Measurements from ENCODE around the gene KIF5A.

Gene KIF5A

GRCh38 chr12:57528831-57529555, 20.9 kb upstream of the KIF5A start:
- no peak overlapping the region for H3K4me3 ChIP-seq (ENCODE audit: low read depth in 1 of 2, low read length in 2 of 2)
- peaks cover 90% of the 10 kb centered on the region for H3K36me3 ChIP-seq (ENCODE audit: insufficient read depth, low read length)
- H3K27ac ChIP-seq (ENCODE audit: low read depth, low read length): no peak overlapping the region
- H3K9ac ChIP-seq (ENCODE audit: low read length): no peak overlapping the region
- no peaks in the 10 kb centered on the region for H3K27me3 ChIP-seq (ENCODE audit: control insufficient read depth in 1 of 2, insufficient read depth in 2 of 2, low read length in 2 of 2)
- H3K9me3 ChIP-seq (ENCODE audit: low read length): no peaks in the 10 kb centered on the region
- peaks cover 13% of the 10 kb centered on the region for H3K4me1 ChIP-seq (ENCODE audit: insufficient read depth, low read length)

- Histone ChIP-seq H3K27ac (ENCODE audit: low read depth, low read length) (no peak overlapping the region), H3K36me3 (ENCODE audit: insufficient read depth, low read length) (peaks cover 89% of the 10 kb centered on the region), H3K4me1 (ENCODE audit: insufficient read depth, low read length) (peaks cover 4% of the 10 kb centered on the region), H3K27me3 (ENCODE audit: control insufficient read depth in 1 of 2, insufficient read depth in 2 of 2, low read length in 2 of 2) (no peaks in the 10 kb centered on the region), H3K9me3 (ENCODE audit: low read length) (no peaks in the 10 kb centered on the region), H3K9ac (ENCODE audit: low read length) (no peak overlapping the region), H3K4me3 (ENCODE audit: low read depth in 1 of 2, low read length in 2 of 2) (no peak overlapping the region)
Observed at GRCh38 chr12:57529831-57530230, 20.0 kb upstream of the KIF5A start.

- Histone ChIP-seq H3K27me3 (ENCODE audit: control insufficient read depth in 1 of 2, insufficient read depth in 2 of 2, low read length in 2 of 2) (no peaks in the 10 kb centered on the region), H3K9me3 (ENCODE audit: low read length) (no peaks in the 10 kb centered on the region), H3K27ac (ENCODE audit: low read depth, low read length) (no peak overlapping the region), H3K36me3 (ENCODE audit: insufficient read depth, low read length) (peaks cover 89% of the 10 kb centered on the region), H3K9ac (ENCODE audit: low read length) (no peak overlapping the region), H3K4me3 (ENCODE audit: low read depth in 1 of 2, low read length in 2 of 2) (no peak overlapping the region), H3K4me1 (ENCODE audit: insufficient read depth, low read length) (no peaks in the 10 kb centered on the region)
Observed at GRCh38 chr12:57530396-57531142, 19.3 kb upstream of the KIF5A start.

- Histone ChIP-seq H3K4me1 (ENCODE audit: insufficient read depth, low read length) (no peaks in the 10 kb centered on the region), H3K27me3 (ENCODE audit: control insufficient read depth in 1 of 2, insufficient read depth in 2 of 2, low read length in 2 of 2) (no peaks in the 10 kb centered on the region), H3K4me3 (ENCODE audit: low read depth in 1 of 2, low read length in 2 of 2) (no peak overlapping the region), H3K9me3 (ENCODE audit: low read length) (no peaks in the 10 kb centered on the region), H3K36me3 (ENCODE audit: insufficient read depth, low read length) (peaks cover 81% of the 10 kb centered on the region), H3K27ac (ENCODE audit: low read depth, low read length) (no peak overlapping the region), H3K9ac (ENCODE audit: low read length) (no peak overlapping the region)
Observed at GRCh38 chr12:57531836-57532235, 18.0 kb upstream of the KIF5A start.

GRCh38 chr12:57533108-57533507, 16.7 kb upstream of the KIF5A start:
- no peaks in the 10 kb centered on the region for H3K27me3 ChIP-seq (ENCODE audit: control insufficient read depth in 1 of 2, insufficient read depth in 2 of 2, low read length in 2 of 2)
- no peaks in the 10 kb centered on the region for H3K4me1 ChIP-seq (ENCODE audit: insufficient read depth, low read length)
- H3K9me3 ChIP-seq (ENCODE audit: low read length): no peaks in the 10 kb centered on the region
- no peak overlapping the region for H3K27ac ChIP-seq (ENCODE audit: low read depth, low read length)
- H3K4me3 ChIP-seq (ENCODE audit: low read depth in 1 of 2, low read length in 2 of 2): no peak overlapping the region
- H3K9ac ChIP-seq (ENCODE audit: low read length): no peak overlapping the region
- peaks cover 73% of the 10 kb centered on the region for H3K36me3 ChIP-seq (ENCODE audit: insufficient read depth, low read length)

- H3K9me3 ChIP-seq (ENCODE audit: low read length): no peaks in the 10 kb centered on the region
- no peak overlapping the region for H3K9ac ChIP-seq (ENCODE audit: low read length)
- H3K4me1 ChIP-seq (ENCODE audit: insufficient read depth, low read length): no peaks in the 10 kb centered on the region
- H3K27me3 ChIP-seq (ENCODE audit: control insufficient read depth in 1 of 2, insufficient read depth in 2 of 2, low read length in 2 of 2): no peaks in the 10 kb centered on the region
- no peak overlapping the region for H3K4me3 ChIP-seq (ENCODE audit: low read depth in 1 of 2, low read length in 2 of 2)
- H3K36me3 ChIP-seq (ENCODE audit: insufficient read depth, low read length): peaks cover 75% of the 10 kb centered on the region
- H3K27ac ChIP-seq (ENCODE audit: low read depth, low read length): no peak overlapping the region
Observed at GRCh38 chr12:57534250-57534649, 15.6 kb upstream of the KIF5A start.

- H3K36me3 ChIP-seq (ENCODE audit: insufficient read depth, low read length): peaks cover 71% of the 10 kb centered on the region
- no peaks in the 10 kb centered on the region for H3K9me3 ChIP-seq (ENCODE audit: low read length)
- H3K27ac ChIP-seq (ENCODE audit: low read depth, low read length): no peak overlapping the region
- no peak overlapping the region for H3K4me3 ChIP-seq (ENCODE audit: low read depth in 1 of 2, low read length in 2 of 2)
- no peak overlapping the region for H3K9ac ChIP-seq (ENCODE audit: low read length)
- no peaks in the 10 kb centered on the region for H3K27me3 ChIP-seq (ENCODE audit: control insufficient read depth in 1 of 2, insufficient read depth in 2 of 2, low read length in 2 of 2)
- no peaks in the 10 kb centered on the region for H3K4me1 ChIP-seq (ENCODE audit: insufficient read depth, low read length)
Observed at GRCh38 chr12:57534991-57535543, 14.8 kb upstream of the KIF5A start.

GRCh38 chr12:57535764-57536596, 13.9 kb upstream of the KIF5A start:
- no peaks in the 10 kb centered on the region for H3K9me3 ChIP-seq (ENCODE audit: low read length)
- no peak overlapping the region for H3K9ac ChIP-seq (ENCODE audit: low read length)
- no peaks in the 10 kb centered on the region for H3K27me3 ChIP-seq (ENCODE audit: control insufficient read depth in 1 of 2, insufficient read depth in 2 of 2, low read length in 2 of 2)
- no peak overlapping the region for H3K4me3 ChIP-seq (ENCODE audit: low read depth in 1 of 2, low read length in 2 of 2)
- H3K4me1 ChIP-seq (ENCODE audit: insufficient read depth, low read length): no peaks in the 10 kb centered on the region
- peaks cover 63% of the 10 kb centered on the region for H3K36me3 ChIP-seq (ENCODE audit: insufficient read depth, low read length)
- H3K27ac ChIP-seq (ENCODE audit: low read depth, low read length): no peak overlapping the region

GRCh38 chr12:57536597-57536942, 13.3 kb upstream of the KIF5A start:
- Histone ChIP-seq H3K27ac (ENCODE audit: low read depth, low read length) (no peak overlapping the region), H3K4me3 (ENCODE audit: low read depth in 1 of 2, low read length in 2 of 2) (no peak overlapping the region), H3K27me3 (ENCODE audit: control insufficient read depth in 1 of 2, insufficient read depth in 2 of 2, low read length in 2 of 2) (no peaks in the 10 kb centered on the region), H3K4me1 (ENCODE audit: insufficient read depth, low read length) (no peaks in the 10 kb centered on the region), H3K36me3 (ENCODE audit: insufficient read depth, low read length) (peaks cover 63% of the 10 kb centered on the region), H3K9ac (ENCODE audit: low read length) (no peak overlapping the region), H3K9me3 (ENCODE audit: low read length) (no peaks in the 10 kb centered on the region)

GRCh38 chr12:57539134-57539768, 10.6 kb upstream of the KIF5A start:
- Histone ChIP-seq H3K27me3 (ENCODE audit: control insufficient read depth in 1 of 2, insufficient read depth in 2 of 2, low read length in 2 of 2) (no peaks in the 10 kb centered on the region), H3K9ac (ENCODE audit: low read length) (no peak overlapping the region), H3K4me1 (ENCODE audit: insufficient read depth, low read length) (peaks cover 4% of the 10 kb centered on the region), H3K4me3 (ENCODE audit: low read depth in 1 of 2, low read length in 2 of 2) (no peak overlapping the region), H3K9me3 (ENCODE audit: low read length) (no peaks in the 10 kb centered on the region), H3K36me3 (ENCODE audit: insufficient read depth, low read length) (peaks cover 42% of the 10 kb centered on the region), H3K27ac (ENCODE audit: low read depth, low read length) (no peak overlapping the region)

GRCh38 chr12:57541001-57541400, 8.8 kb upstream of the KIF5A start:
- no peak overlapping the region for H3K27ac ChIP-seq (ENCODE audit: low read depth, low read length)
- peaks cover 29% of the 10 kb centered on the region for H3K36me3 ChIP-seq (ENCODE audit: insufficient read depth, low read length)
- H3K4me3 ChIP-seq (ENCODE audit: low read depth in 1 of 2, low read length in 2 of 2): no peak overlapping the region
- peaks cover 14% of the 10 kb centered on the region for H3K4me1 ChIP-seq (ENCODE audit: insufficient read depth, low read length)
- no peaks in the 10 kb centered on the region for H3K9me3 ChIP-seq (ENCODE audit: low read length)
- H3K27me3 ChIP-seq (ENCODE audit: control insufficient read depth in 1 of 2, insufficient read depth in 2 of 2, low read length in 2 of 2): no peaks in the 10 kb centered on the region
- no peak overlapping the region for H3K9ac ChIP-seq (ENCODE audit: low read length)
